HepG2 (cell line): ENCODE results near the gene AUH. TPM values are rescaled to one million over a fixed set of nuclear protein-coding genes. Genes with fewer than 3 reads are reported as not detected.

ENCODE experiments used
- AGO1 ChIP-seq: fragments of 200-400 bp; formaldehyde crosslinking; IDR thresholded peaks from 2 replicates; pipeline ENCODE4 v1.6.1; 2017; ENCODE audit warnings: mild to moderate bottlenecking, low read depth, low read length, moderate library complexity; ENCODE audit not compliant: poor library complexity, severe bottlenecking
- ATM ChIP-seq: fragments of 450-650 bp; IDR thresholded peaks from 2 replicates; pipeline ENCODE4 v1.7.1; 2017; ENCODE audit warnings: mild to moderate bottlenecking, borderline replicate concordance
- E2F2 ChIP-seq: sonication (generic); formaldehyde crosslinking; IDR thresholded peaks from 2 replicates; pipeline ENCODE4 v1.4.0; 2020; ENCODE audit warnings: missing genetic modification reagents, borderline replicate concordance
- GABPB1 ChIP-seq: IDR thresholded peaks from 2 replicates; pipeline ENCODE4 v1.6.1; 2016; ENCODE audit warnings: mild to moderate bottlenecking, missing genetic modification reagents, moderate library complexity, missing compliant biosample characterization
- IKZF1 ChIP-seq: fragments of 450-650 bp; IDR thresholded peaks from 2 replicates; pipeline ENCODE4 v1.7.1; 2016
- LBX2 ChIP-seq: sonication (generic); formaldehyde crosslinking; IDR thresholded peaks from 2 replicates; pipeline ENCODE4 v1.5.0; 2020; ENCODE audit warnings: missing genetic modification reagents, mild to moderate bottlenecking, borderline replicate concordance
- NFRKB ChIP-seq: fragments of 450-650 bp; IDR thresholded peaks from 2 replicates; pipeline ENCODE4 v1.6.1; 2017
- NFYC ChIP-seq: IDR thresholded peaks from 2 replicates; pipeline ENCODE4 v1.6.1; 2016; ENCODE audit warnings: missing genetic modification reagents, missing compliant biosample characterization
- NR2F1 ChIP-seq, 2 experiments: fragments of 450-650 bp in 1 of 2; formaldehyde crosslinking in 1 of 2; IDR thresholded peaks; 2 replicates each; pipeline versions ENCODE4 v1.5.0 to v1.6.1; 2016 to 2020; ENCODE audit warnings: mild to moderate bottlenecking in 1 of 2, missing compliant biosample characterization in 1 of 2, missing genetic modification reagents in 1 of 2, moderate library complexity in 1 of 2
- POLR2AphosphoS2 ChIP-seq: IDR thresholded peaks from 2 replicates; pipeline ENCODE4 v1.6.1; 2011; ENCODE audit warnings: low read depth, low read length, improper control_type of control experiment
- SRSF1 ChIP-seq: fragments of 200-400 bp; formaldehyde crosslinking; optimal IDR thresholded peaks from 2 replicates; pipeline ENCODE3; 2017; ENCODE audit warnings: mild to moderate bottlenecking, low read depth, low read length, moderate library complexity
- TRAFD1 ChIP-seq: sonication (generic); formaldehyde crosslinking; IDR thresholded peaks from 2 replicates; pipeline ENCODE4 v1.5.1; 2020; ENCODE audit warnings: missing genetic modification reagents, mild to moderate bottlenecking, borderline replicate concordance
- U2AF2 ChIP-seq: fragments of 200-400 bp; formaldehyde crosslinking; IDR thresholded peaks from 2 replicates; pipeline ENCODE4 v1.6.1; 2017; ENCODE audit warnings: low read depth, mild to moderate bottlenecking, low read length
- ZNF441 ChIP-seq: sonication (generic); formaldehyde crosslinking; IDR thresholded peaks from 2 replicates; pipeline ENCODE4 v1.7.0; 2021; ENCODE audit warnings: missing genetic modification reagents, borderline replicate concordance
- ZNF569 ChIP-seq: sonication (generic); formaldehyde crosslinking; IDR thresholded peaks from 2 replicates; pipeline ENCODE4 v1.5.0; 2020; ENCODE audit warnings: mild to moderate bottlenecking, missing genetic modification reagents, moderate library complexity, borderline replicate concordance
- ZNF589 ChIP-seq: sonication (generic); formaldehyde crosslinking; conservative IDR thresholded peaks from 2 replicates; pipeline ENCODE4 v1.8.0; 2022; ENCODE audit warnings: mild to moderate bottlenecking, moderate library complexity, missing genetic modification reagents
- ZNF75D ChIP-seq: sonication (generic); formaldehyde crosslinking; IDR thresholded peaks from 2 replicates; pipeline ENCODE4 v1.8.1; 2023; ENCODE audit warnings: missing genetic modification reagents, mild to moderate bottlenecking, borderline replicate concordance
- polyA plus RNA-seq, 8 experiments: library from polyadenylated mRNA; depleted of rRNA in 3 of 8; stranded (reverse) in 7 of 8; unstranded in 1 of 8; fragments of >200 nt; fragmentation: Illumina TruSeq in 4 of 8; extraction: Trizol in 4 of 8; gene quantifications; 2 replicates each; pipeline versions ENCODE4 v1.2.1 to v1.2.3, GENCODE V29; 2011 to 2016; ENCODE audit warnings: low read depth in 4 of 8, missing spikeins in 1 of 8, mixed read lengths in 1 of 8; ENCODE audit not compliant: insufficient read depth in 1 of 8
- total RNA-seq, 5 experiments: library from RNA; depleted of rRNA; stranded (reverse); fragments of >200 nt; fragmentation: Illumina TruSeq; extraction: Trizol; gene quantifications; 2 replicates each; pipeline ENCODE4 v1.2.3, GENCODE V29; 2016; ENCODE audit warnings: low read depth in 1 of 5
- TF ChIP-seq, protein P1 (sequence below): sonication (generic); formaldehyde crosslinking; IDR thresholded peaks from 2 replicates; pipeline ENCODE4 v1.5.1; 2020; ENCODE audit warnings: missing genetic modification reagents, mild to moderate bottlenecking, borderline replicate concordance
- TF ChIP-seq, protein P2 (sequence below): sonication (generic); formaldehyde crosslinking; conservative IDR thresholded peaks from 2 replicates; pipeline ENCODE4 v1.5.0; 2020; ENCODE audit warnings: missing genetic modification reagents
- TF ChIP-seq, protein P3 (sequence below): sonication (generic); formaldehyde crosslinking; IDR thresholded peaks from 2 replicates; pipeline ENCODE4 v1.5.1; 2020; ENCODE audit warnings: mild to moderate bottlenecking, missing genetic modification reagents, moderate library complexity

AUH gene
- total and polyA plus RNA-seq, 2 of the 13 experiments (the other 11 are each of a cell fraction or from before 2014, with no cell fraction given): 25.8 to 31.9 TPM

GRCh38 chr9:91193087-91193657, 168.5 kb downstream of the AUH start (continued):
- 0 out of 4 replicates have a peak, but pooled peaks of 1 of the 2 experiments have one; percentile 17 for TF ChIP-seq NR2F1 (CRISPR knock-in tag; IDR thresholded peaks at IDR 0.05)
- TF ChIP-seq AGO1: no peak
- no peak for TF ChIP-seq E2F2
- TF ChIP-seq, protein P1, sequence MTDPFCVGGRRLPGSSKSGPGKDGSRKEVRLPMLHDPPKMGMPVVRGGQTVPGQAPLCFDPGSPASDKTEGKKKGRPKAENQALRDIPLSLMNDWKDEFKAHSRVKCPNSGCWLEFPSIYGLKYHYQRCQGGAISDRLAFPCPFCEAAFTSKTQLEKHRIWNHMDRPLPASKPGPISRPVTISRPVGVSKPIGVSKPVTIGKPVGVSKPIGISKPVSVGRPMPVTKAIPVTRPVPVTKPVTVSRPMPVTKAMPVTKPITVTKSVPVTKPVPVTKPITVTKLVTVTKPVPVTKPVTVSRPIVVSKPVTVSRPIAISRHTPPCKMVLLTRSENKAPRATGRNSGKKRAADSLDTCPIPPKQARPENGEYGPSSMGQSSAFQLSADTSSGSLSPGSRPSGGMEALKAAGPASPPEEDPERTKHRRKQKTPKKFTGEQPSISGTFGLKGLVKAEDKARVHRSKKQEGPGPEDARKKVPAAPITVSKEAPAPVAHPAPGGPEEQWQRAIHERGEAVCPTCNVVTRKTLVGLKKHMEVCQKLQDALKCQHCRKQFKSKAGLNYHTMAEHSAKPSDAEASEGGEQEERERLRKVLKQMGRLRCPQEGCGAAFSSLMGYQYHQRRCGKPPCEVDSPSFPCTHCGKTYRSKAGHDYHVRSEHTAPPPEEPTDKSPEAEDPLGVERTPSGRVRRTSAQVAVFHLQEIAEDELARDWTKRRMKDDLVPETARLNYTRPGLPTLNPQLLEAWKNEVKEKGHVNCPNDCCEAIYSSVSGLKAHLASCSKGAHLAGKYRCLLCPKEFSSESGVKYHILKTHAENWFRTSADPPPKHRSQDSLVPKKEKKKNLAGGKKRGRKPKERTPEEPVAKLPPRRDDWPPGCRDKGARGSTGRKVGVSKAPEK (CRISPR knock-in tag): no peak
- 0 out of 2 replicates have a peak, but pooled peaks have one; percentile 48 for TF ChIP-seq GABPB1 (CRISPR knock-in tag)
- no peak; the same call in 1 of the 2 replicates for TF ChIP-seq NFYC (CRISPR knock-in tag)
- TF ChIP-seq U2AF2: no peak
- TF ChIP-seq ZNF589: no peak
- no peak for TF ChIP-seq TRAFD1 (CRISPR knock-in tag)
- no peak for TF ChIP-seq LBX2 (CRISPR knock-in tag)
- no peak for TF ChIP-seq SRSF1
- TF ChIP-seq ZNF441: no peak
- TF ChIP-seq IKZF1: no peak
- TF ChIP-seq ZNF75D (CRISPR knock-in tag): no peak
- TF ChIP-seq, protein P2, sequence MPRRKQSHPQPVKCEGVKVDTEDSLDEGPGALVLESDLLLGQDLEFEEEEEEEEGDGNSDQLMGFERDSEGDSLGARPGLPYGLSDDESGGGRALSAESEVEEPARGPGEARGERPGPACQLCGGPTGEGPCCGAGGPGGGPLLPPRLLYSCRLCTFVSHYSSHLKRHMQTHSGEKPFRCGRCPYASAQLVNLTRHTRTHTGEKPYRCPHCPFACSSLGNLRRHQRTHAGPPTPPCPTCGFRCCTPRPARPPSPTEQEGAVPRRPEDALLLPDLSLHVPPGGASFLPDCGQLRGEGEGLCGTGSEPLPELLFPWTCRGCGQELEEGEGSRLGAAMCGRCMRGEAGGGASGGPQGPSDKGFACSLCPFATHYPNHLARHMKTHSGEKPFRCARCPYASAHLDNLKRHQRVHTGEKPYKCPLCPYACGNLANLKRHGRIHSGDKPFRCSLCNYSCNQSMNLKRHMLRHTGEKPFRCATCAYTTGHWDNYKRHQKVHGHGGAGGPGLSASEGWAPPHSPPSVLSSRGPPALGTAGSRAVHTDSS (CRISPR knock-in tag): no peak
- TF ChIP-seq ATM: no peak
- TF ChIP-seq, protein P3, sequence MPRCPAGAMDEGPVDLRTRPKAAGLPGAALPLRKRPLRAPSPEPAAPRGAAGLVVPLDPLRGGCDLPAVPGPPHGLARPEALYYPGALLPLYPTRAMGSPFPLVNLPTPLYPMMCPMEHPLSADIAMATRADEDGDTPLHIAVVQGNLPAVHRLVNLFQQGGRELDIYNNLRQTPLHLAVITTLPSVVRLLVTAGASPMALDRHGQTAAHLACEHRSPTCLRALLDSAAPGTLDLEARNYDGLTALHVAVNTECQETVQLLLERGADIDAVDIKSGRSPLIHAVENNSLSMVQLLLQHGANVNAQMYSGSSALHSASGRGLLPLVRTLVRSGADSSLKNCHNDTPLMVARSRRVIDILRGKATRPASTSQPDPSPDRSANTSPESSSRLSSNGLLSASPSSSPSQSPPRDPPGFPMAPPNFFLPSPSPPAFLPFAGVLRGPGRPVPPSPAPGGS (CRISPR knock-in tag): no peak
- no peak; the same call in 1 of the 2 replicates for TF ChIP-seq POLR2AphosphoS2
- no peak for TF ChIP-seq NFRKB
- TF ChIP-seq ZNF569 (CRISPR knock-in tag): no peak
